ENCODE measurements around the gene EIF4A3.

EIF4A3 gene

DNA sequence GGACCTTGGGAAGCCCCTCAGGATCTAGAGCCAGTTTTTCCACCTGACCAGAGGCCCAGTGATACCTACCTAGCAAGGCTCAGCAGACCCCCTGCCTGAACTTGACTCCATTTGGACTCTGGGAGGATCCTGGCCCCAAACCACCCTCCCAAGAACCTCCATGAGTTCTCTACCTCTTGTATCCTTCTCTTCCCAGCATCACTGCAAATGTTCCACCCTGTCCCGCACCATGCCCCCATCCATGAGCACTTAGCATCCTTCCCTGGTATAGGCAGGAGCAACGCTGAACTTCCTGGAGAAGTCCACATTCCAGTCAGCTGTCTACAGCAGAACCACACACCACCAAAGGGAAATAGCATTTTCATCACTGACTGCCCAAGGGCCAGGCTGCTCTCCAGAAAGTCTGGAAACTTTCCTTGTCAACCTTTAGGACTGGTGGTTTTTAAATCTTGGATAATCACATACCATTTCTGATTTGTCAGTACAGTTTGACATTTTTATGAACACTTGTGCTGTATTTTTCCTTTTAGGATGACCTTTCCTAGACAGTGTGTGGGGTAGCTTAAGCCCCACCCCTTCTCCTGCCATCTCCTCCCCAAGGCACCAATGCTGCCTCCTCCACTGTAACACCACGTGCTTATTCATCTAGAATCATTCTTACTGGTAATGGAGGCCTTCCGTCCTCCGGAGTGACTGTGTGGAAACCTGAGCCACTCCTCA lies 13.9 kb downstream of the EIF4A3 start:
- DNase-seq = no peak

DNA sequence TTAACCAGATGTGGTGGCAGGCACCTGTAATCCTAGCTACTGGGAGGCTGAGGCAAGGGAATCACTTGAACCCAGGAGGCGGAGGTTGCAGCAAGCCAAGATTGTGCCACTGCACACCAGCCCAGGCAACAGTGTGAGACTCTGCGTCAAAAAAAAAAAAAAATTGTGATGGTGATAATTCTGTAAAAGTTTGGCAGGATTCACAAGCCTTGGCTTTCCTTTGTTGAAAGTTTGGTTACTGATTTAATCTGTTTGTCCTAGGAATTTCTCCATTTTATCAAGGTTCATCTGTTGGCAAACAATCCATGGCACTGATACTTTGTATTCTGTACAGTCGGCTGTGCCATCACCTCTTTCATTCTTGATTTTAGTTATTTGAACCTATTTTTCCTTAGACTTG lies 15.9 kb downstream of the EIF4A3 start:
- no peak for DNase-seq

DNA sequence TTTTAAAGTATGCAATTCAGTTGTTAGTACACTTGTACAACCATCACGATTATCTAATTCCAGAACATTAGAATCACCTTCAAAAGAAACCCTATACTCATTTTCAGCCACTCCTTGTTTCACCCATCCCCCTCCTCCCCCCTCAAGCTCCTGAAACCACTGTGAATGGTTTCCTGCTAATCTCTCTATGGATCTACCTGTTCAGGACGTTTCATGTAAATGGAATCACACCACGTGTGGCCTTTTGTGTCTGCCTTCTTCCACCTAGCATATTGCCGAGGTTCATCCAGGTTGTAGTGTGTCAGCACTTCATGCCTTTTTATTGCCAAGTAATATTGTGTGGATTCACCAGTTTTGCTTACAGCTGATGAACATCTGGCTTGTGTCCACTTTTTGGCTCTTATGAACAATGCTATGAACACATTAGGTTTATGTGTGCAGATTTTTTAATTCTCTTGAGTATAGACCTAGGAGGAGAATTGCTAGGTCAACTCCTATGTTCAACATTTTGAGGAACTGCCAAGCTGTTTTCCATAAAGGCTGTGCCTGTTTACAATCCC lies 17.8 kb downstream of the EIF4A3 start:
- no peak for DNase-seq

DNA sequence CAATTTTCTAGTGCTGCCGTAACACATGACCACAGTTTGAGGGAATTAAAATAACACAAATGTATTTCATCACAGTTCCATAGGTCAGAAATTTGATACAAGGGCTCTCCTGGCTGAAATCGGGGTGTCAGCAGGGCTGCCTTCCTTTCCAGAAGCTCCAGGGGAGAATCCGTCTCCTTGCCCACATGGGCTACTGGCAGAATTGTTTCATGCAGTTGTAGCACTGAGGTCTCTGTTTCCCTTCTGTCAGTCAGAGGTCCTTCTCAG lies 20.5 kb downstream of the EIF4A3 start:
- DNase-seq = no peak

DNA sequence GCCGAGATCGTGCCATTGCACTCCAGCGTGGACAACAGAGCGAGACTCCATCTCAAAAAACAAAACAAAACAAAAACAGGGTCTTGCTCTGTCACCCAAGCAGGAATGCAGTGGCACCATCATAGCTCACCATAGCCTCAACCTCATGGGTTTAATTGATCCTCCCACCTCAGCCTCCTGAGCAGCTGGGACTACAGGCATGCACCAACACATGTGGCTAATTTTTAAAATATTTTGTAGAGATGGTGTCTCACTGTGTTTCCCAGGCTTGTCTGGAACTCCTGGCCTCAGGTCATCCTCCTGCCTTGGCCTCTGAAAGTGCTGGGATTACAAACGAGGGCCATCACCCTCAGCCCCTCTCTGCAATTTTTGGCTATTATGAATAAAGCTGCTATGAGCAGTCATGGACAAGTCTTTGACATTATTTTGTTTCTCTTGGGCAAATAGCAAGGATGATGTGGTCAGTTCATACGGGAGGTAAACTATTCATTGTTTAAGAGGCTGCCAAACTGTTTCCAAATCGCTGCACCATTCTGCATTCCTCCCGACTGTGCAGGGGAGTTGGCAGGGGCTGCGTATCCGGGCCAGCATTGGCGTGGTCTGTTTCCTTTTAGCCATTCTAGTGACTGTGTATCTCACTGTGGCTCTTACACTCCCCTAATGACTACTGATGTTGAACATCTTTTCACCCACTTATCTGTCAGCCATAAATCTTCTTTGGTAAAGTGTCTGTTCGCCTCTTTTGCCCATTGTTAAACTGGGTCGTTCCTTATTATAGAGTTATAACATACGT lies 21.1 kb downstream of the EIF4A3 start:
- no peak for DNase-seq

DNA sequence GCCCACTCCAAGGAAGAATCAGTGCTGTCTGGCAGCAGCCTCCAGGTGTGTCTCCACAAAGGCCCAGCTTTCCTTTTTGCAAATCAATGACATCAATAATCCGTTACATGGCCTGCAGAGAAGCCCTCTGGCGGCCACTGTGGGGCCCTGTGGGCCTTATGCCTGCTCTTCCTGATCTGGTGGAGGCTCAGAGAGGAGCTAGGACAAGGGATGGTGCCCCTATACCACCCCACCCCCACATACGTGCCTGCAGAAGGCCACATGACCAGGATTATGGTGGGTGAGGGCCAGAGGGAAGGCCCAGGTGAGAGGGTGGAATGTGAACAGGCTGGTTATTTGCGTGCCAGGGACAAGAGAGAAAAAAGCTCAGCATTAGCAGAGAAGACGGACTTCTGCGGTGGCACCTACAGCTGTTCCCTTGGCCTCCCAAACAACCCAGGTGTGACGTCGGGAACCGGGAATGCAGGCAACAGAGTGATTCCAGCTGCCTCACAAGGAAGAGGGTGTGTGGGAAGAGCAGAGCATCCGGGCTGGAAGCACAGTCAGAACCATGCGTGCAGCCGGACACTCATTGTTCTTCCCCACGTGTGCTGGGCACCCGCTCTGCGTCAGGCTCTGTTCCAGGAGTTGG lies 22.5 kb downstream of the EIF4A3 start:
- DNase-seq = no peak

DNA sequence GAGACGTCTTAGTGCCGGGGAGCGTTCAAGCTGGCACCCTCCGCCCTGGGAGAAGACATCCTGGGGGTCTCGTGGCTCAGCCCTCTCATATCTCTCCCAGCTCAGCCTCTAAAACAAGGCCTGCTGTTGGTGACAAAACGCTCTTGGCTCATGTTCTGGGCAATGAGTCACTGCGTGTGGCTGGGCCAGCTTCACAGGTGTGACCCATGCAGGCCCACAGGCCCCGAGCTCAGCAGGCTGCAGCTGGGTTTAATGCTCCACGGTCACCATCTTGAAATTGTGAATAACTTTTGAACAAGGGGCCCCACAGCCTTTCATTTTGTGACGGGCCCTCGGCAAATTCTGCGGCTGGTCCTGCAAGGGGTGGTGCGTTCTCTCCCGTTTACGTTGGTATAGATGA lies 23.1 kb downstream of the EIF4A3 start:
- no peak for DNase-seq

DNA sequence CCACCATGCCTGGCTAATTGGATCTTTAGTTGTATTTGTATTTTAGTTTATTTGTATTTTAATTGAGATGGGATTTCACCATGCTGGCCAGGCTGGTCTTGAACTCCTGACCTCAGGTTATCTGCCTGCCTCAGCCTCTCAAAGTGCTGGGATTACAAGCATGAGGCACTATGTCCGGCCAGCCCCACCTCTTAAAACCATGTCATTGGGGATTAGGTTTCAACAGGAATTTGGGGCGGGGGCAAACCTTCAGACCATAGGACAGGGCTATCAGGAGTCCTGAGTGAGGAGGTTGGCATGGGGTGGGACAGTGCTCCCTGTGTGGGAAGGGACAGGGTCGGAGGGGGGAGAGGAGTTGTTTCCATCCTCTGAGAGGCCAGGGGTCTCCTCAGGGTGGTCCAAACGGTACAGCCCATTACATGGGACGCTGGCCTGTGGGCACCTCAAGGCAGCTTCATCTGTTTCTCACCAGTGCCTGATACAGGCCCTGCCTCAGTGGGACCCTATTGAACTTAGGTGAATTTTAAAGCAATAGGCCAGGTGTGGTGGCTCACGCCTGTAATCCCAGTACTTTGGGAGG lies 23.9 kb downstream of the EIF4A3 start:
- no peak for DNase-seq

DNA sequence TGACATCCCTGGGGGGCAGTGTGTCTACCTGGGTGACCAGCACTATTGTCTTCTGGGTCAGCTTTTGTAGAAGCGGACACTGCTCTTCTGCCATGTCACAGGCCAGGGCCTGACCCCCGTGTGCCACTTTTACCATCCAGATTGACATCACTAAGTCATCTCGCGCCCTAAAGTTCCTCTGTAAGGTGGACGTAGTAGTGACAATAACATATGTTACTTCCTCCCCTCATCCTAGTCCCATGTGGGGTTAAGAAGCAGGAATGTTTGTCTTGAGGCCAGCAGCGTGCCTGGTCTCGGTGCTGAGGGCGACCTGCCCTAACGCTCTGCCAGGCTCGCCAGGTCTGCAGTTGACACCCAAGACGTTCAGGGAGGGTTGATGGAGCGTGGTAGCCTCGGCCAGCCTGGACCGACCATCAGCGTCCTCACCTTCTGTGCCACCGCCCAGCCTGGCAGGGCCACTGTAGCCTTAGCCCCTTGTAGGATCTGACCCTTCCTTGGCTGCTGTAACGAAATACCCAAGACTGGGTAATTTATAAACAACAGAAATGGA lies 24.8 kb downstream of the EIF4A3 start:
- no peak for DNase-seq

DNA sequence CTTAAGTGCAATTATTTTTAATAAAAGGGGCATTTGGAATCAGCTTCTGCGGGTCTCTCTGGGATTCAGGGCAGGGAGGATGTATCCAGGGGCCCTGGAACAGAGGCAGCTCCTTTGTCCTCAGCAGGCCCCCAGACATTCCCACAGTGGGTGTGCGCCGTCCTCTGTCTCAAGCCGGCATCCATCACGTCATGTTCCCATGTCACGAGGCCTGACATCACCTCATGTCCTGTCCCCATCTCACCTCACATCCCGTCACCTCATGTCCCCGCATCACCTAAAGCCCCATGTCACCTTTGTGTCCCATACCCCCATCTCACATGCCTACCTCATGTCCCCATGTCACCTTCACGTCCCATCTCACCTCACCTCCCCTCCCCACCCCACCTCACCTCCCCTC lies 27.1 kb downstream of the EIF4A3 start:
- no peak for DNase-seq

DNA sequence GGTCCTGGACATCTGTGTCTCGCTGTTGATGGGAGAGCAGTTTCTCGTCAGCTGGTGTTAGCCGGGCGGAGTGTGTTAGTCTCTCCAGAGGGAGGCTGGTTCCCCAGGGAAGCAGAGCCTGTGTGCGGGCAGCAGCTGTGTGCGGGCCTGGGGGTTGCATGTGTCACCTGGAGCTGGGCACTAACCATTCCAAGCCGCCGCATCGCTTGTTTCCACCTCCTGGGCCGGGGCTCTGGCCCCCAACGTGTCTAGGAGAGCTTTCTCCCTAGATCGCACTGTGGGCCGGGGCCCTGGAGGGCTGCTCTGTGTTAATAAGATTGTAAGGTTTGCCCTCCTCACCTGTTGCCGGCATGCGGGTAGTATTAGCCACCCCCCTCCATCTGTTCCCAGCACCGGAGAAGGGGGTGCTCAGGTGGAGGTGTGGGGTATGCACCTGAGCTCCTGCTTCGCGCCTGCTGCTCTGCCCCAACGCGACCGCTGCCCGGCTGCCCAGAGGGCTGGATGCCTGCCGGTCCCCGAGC lies 27.6 kb downstream of the EIF4A3 start:
- no peak for DNase-seq

DNA sequence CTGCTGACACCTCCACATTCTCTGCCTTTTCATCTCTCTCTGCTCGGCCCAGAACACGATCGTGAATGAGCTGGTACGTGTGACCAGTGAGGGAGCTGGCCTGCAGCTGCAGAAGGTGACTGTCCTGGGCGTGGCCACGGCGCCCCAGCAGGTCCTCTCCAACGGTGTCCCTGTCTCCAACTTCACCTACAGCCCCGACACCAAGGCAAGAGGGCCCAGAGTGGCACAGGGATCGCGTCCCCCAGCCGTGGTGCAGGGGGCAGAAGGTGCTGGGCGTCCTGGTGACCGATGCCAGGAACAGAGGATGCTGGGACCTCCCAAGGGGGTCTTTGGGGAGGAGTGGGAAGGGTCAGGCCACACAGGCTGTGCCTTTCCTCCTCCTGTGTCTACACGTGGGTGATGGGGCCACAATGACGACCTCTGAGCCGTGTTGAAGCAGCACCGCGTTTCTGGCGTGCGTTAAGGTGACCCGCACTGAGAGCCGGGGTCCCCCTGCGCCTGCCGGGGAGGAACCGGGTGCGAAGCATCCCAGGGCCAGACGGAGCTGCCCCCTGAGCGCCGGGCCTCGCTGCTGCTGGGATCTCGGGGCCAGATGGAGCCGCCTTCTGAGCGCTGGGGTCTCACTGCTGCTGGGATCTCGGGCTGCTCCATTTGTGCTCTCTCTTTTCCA lies 28.2 kb downstream of the EIF4A3 start:
- no peak for DNase-seq

DNA sequence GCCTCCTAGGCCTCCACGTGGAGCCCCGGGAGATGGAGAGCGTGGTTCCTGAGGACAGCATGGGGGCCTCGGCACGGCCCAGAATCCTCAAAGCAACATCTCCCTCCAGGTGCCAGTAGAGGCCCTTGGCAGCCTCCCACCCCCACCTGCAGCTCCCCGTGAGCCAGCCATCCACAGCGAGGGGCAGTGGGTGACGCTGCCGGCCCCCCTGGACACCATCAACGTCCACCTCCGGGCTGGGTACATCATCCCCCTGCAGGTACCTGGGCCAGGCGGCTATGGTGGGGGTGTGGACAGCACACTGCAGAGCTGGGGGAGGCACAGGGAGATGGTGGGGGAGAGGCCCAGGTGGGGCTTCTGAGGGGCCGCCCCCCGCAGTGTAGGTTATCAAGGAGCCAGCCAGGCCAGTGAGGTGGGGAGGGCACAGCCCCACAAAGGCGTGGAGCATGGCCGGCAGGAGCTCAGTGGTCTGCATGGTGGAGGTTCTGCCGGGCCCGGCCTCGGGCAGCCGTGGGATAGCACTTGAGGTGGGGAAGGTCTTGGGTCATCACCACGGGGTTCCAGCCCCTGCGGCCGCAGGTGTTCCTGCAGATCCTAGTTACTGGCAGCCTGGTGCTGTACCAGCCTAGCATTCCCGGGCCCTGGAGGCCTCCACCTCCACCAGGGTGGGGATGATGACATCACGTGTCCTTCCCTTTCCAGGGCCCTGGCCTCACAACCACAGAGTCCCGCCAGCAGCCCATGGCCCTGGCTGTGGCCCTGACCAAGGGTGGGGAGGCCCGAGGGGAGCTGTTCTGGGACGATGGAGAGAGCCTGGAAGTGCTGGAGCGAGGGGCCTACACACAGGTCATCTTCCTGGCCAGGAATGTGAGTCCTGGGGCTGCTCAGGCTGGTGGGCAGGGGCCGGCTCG lies 29.2 kb downstream of the EIF4A3 start:
- DNase-seq = no peak

DNA sequence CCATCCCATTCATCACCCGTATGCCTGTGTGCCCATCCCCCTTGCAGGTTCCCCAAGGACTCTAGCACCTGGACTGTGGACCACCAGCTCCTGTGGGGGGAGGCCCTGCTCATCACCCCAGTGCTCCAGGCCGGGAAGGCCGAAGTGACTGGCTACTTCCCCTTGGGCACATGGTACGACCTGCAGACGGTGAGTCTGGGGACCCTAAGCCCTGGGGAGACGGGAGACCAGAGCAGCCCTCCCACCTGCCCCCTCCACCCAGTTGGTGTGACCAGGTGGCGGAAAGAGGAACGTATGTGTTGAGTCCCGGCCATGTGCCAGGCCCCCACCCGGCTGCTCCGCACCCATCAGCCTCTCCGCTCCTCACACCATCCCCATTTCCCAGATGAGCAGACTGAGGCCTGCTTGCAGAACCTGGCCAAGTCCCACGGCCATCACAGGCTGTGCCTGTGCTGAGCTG lies 30.0 kb downstream of the EIF4A3 start:
- DNase-seq = no peak

DNA sequence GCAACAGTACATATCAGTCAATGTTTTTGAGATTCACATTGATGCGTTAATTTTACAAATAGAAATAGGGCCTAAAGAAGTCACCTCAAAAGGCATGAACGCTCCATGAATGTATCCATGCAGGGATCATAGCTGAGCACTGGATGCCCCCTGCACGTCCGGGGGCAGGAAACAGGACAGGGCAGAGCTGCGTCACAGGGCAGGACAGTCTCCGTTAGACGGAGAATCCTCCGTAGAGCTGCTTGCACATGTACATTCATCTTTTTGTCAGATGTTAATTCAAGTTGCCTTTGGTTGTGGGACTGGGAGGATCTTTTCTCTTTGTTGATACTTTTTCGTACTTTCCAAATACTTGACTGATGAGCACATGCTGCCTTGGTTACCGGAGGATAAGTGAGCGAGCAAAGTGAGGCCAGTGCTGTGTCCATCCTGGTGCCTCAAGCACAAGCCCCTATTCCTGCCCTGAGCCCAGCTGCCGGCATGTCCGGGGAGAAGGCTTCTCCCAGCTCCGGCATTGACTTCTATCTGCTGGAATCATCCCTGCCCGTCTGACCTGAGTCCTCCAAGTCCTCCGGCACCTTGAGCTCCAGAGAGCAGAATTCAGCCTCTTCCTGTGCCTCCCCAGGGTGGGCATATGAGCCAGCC lies 30.5 kb downstream of the EIF4A3 start:
- no peak for DNase-seq

DNA sequence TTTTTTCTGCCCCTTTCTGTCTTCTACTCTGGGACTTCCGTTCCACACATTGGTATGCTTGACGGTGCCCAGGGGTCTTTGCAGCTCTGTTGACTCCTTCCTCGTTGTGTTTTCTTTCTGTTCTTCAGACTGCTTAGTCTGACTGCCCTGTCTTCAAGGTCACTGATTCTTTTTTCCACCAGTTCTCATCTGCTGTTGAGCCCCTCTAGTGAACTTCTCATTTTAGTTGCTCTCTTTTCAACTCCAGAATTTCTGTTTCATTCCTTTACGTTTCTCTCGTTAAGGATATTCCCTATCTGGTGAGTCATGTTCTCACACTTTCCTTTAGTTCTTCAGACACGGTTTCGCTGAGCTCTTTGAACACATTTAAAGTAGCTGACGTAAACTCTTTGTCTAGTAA lies 31.8 kb downstream of the EIF4A3 start:
- DNase-seq = no peak

DNA sequence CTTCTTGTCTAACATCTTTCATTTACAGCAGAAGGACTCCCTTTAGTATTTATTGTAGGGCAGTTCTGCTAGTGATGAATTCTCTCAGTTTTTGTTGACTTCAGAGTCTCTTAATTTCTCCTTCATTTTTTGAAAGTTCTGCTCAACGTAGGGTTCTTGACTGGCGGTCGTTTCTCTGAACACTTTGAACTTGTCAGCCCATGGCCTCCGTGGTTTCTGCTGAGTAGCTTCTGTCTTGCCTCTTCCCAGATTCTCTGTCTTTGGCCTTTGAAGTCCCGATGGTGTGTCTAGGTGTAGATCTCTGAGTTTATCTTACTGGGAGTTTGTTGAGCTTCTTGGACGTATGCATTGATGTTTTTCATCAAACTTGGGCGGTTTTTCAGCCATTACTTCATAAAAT lies 32.2 kb downstream of the EIF4A3 start:
- no peak for DNase-seq

DNA sequence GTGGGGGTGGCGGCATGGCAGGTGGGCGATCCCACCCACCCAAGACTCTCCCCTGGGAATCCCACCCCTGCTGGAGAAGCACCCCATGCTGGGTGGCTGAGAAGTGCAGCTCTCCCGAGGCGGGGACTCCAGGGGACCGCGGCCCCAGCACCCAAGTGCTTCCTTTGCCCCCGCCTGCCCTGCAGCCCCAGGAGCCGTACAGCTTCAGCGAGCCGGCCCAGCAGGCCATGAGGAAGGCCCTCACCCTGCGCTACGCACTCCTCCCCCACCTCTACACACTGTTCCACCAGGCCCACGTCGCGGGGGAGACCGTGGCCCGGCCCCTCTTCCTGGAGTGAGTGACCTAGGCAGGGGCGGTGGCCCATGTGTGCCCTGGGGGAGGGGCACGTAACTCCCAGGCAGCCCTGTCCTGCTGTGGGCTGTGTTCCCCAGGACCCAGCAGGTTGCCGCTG lies 33.9 kb downstream of the EIF4A3 start:
- DNase-seq = no peak

DNA sequence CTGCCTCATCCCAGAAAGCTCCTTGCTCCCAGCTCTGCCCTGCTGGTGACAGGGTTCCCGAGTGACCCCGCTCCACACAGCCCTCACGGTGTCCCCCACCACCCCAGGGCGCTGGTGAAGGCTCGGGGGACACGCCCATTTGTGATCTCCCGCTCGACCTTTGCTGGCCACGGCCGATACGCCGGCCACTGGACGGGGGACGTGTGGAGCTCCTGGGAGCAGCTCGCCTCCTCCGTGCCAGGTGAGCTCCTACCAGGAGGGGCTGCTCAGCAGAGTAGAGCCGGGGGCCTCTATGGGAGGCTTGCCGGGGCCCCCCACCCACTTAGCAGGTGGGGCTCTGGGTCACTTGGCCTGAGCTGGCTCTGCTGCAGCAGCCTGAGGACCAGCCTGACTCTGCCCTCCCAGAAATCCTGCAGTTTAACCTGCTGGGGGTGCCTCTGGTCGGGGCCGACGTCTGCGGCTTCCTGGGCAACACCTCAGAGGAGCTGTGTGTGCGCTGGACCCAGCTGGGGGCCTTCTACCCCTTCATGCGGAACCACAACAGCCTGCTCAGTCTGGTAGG lies 34.4 kb downstream of the EIF4A3 start:
- no peak for DNase-seq

DNA sequence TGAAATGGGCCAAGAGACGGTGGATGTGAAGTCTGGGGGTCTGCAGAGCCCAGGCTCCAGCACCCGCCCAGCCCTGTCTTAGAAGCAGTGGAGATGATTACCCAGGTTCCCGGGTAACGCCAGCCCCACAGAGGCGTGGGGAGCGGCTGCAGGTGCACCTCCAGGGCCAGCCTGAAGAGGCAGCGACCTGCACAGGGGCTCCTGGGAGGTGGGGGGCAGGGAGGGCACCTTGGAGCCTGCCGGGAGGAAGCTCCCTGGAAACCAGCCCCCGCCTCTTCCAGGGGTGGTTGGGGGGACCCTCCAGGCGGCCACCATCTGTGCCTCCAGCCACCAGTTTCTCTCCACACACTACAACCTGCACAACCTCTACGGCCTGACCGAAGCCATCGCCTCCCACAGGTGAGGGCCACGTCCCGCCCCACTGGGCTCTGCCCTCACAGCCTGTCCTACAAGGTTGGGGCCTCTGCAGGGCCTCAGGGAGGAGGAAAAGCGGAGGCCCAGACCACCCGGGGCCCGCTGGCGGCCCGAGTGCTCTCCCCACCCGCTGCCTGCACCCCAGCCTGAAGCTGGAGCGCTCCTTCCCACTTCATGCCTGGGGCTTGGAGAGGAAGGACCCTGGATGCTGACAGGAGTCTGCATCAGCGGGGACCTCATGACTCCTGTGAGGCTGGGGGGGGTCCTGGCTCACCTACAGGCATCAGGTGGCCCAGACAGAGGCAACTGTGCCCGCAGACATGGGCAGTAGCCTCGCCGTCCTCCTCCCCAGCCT lies 35.0 kb downstream of the EIF4A3 start:
- no peak for DNase-seq
